HepG2 (cell line): Measurements from ENCODE around the gene NFKB2. TPM values are rescaled to one million over a fixed set of nuclear protein-coding genes. Genes with fewer than 3 reads are reported as not detected.

Experiments used
- ATF7 ChIP-seq, 2 experiments: fragments of 450-650 bp in 1 of 2; sonication (generic) in 1 of 2; formaldehyde crosslinking in 1 of 2; IDR thresholded peaks; 2 replicates each; pipeline versions ENCODE4 v1.4.0 to v1.6.1; 2016 to 2020; ENCODE audit warnings: antibody characterized with exemption in 1 of 2, mild to moderate bottlenecking in 1 of 2, missing genetic modification reagents in 1 of 2
- HDAC1 ChIP-seq: sonication (generic); formaldehyde crosslinking; IDR thresholded peaks from 2 replicates; pipeline ENCODE4 v1.5.1; 2020; ENCODE audit warnings: mild to moderate bottlenecking, missing genetic modification reagents
- HMGXB4 ChIP-seq, 2 experiments: sonication (generic) in 1 of 2; formaldehyde crosslinking in 1 of 2; IDR thresholded peaks; 2 replicates each; pipeline versions ENCODE4 v1.4.0 to v1.6.1; 2018 to 2020; ENCODE audit warnings: missing genetic modification reagents in 2 of 2, borderline replicate concordance in 1 of 2, low read depth in 1 of 2, mild to moderate bottlenecking in 1 of 2, missing biosample characterization in 1 of 2
- JUND ChIP-seq: sonication (generic); formaldehyde crosslinking; IDR thresholded peaks from 2 replicates; pipeline ENCODE4 v1.8.0; 2022; ENCODE audit warnings: mild to moderate bottlenecking, missing genetic modification reagents
- KDM4B ChIP-seq: sonication (generic); formaldehyde crosslinking; IDR thresholded peaks from 2 replicates; pipeline ENCODE4 v1.4.0; 2020; ENCODE audit warnings: missing genetic modification reagents
- MAZ ChIP-seq, 2 experiments: sonication (generic) in 1 of 2; formaldehyde crosslinking in 1 of 2; IDR thresholded peaks; 2 replicates each; pipeline versions ENCODE4 v1.5.0 to v1.6.1; 2012 to 2020; ENCODE audit warnings: low read depth in 2 of 2, mild to moderate bottlenecking in 2 of 2, borderline replicate concordance in 1 of 2, improper control_type of control experiment in 1 of 2, low read length in 1 of 2, missing genetic modification reagents in 1 of 2, moderate library complexity in 1 of 2
- MXD3 ChIP-seq: IDR thresholded peaks from 2 replicates; pipeline ENCODE4 v1.6.1; 2016; ENCODE audit warnings: mild to moderate bottlenecking, missing biosample characterization, missing genetic modification reagents
- NFRKB ChIP-seq: fragments of 450-650 bp; IDR thresholded peaks from 2 replicates; pipeline ENCODE4 v1.6.1; 2017
- ONECUT2 ChIP-seq: sonication (generic); formaldehyde crosslinking; IDR thresholded peaks from 2 replicates; pipeline ENCODE4 v1.4.0; 2020; ENCODE audit warnings: missing genetic modification reagents
- TOE1 ChIP-seq: sonication (generic); formaldehyde crosslinking; IDR thresholded peaks from 2 replicates; pipeline ENCODE4 v1.4.0; 2020; ENCODE audit warnings: mild to moderate bottlenecking, missing genetic modification reagents
- TP53 ChIP-seq: sonication (generic); formaldehyde crosslinking; conservative IDR thresholded peaks from 2 replicates; pipeline ENCODE4 v1.4.0; 2020; ENCODE audit warnings: missing genetic modification reagents
- ZFP37 ChIP-seq: sonication (generic); formaldehyde crosslinking; IDR thresholded peaks from 2 replicates; pipeline ENCODE4 v1.4.0; 2020; ENCODE audit warnings: missing genetic modification reagents, borderline replicate concordance
- ZGPAT ChIP-seq: IDR thresholded peaks from 2 replicates; pipeline ENCODE4 v1.6.1; 2016; ENCODE audit warnings: mild to moderate bottlenecking
- ZNF18 ChIP-seq: sonication (generic); formaldehyde crosslinking; IDR thresholded peaks from 2 replicates; pipeline ENCODE4 v1.8.0; 2022; ENCODE audit warnings: mild to moderate bottlenecking, missing genetic modification reagents; ENCODE audit not compliant: insufficient replicate concordance
- ZNF547 ChIP-seq: sonication (generic); formaldehyde crosslinking; IDR thresholded peaks from 2 replicates; pipeline ENCODE4 v1.5.1; 2020; ENCODE audit warnings: mild to moderate bottlenecking, missing genetic modification reagents
- ZNF563 ChIP-seq: sonication (generic); formaldehyde crosslinking; IDR thresholded peaks from 2 replicates; pipeline ENCODE4 v1.8.0; 2022; ENCODE audit warnings: mild to moderate bottlenecking, moderate library complexity, missing genetic modification reagents
- ZNF770 ChIP-seq: sonication (generic); formaldehyde crosslinking; IDR thresholded peaks from 2 replicates; pipeline ENCODE4 v1.5.0; 2020; ENCODE audit warnings: mild to moderate bottlenecking, missing genetic modification reagents
- ZNF788 ChIP-seq: sonication (generic); formaldehyde crosslinking; IDR thresholded peaks from 2 replicates; pipeline ENCODE4 v1.5.0; 2020; ENCODE audit warnings: mild to moderate bottlenecking, missing genetic modification reagents, borderline replicate concordance
- polyA plus RNA-seq, 8 experiments: library from polyadenylated mRNA; depleted of rRNA in 3 of 8; stranded (reverse) in 7 of 8; unstranded in 1 of 8; fragments of >200 nt; fragmentation: Illumina TruSeq in 4 of 8; extraction: Trizol in 4 of 8; gene quantifications; 2 replicates each; pipeline versions ENCODE4 v1.2.1 to v1.2.3, GENCODE V29; 2011 to 2016; ENCODE audit warnings: low read depth in 4 of 8, missing spikeins in 1 of 8, mixed read lengths in 1 of 8; ENCODE audit not compliant: insufficient read depth in 1 of 8
- total RNA-seq, 5 experiments: library from RNA; depleted of rRNA; stranded (reverse); fragments of >200 nt; fragmentation: Illumina TruSeq; extraction: Trizol; gene quantifications; 2 replicates each; pipeline ENCODE4 v1.2.3, GENCODE V29; 2016; ENCODE audit warnings: low read depth in 1 of 5

Gene NFKB2
- total and polyA plus RNA-seq, 2 of the 13 experiments (the other 11 are each of a cell fraction or from before 2014, with no cell fraction given) = 7.7 to 12.5 TPM

GRCh38 chr10:102394079-102394800, 1.3 kb upstream of the NFKB2 start (continued):
- TF ChIP-seq ZNF18 (peak; percentile 70), ATF7 (IDR thresholded peaks at IDR 0.05) (no peak), ATF7 (CRISPR knock-in tag; IDR thresholded peaks at IDR 0.05) (no peak), JUND (CRISPR knock-in tag) (no peak), MAZ (IDR thresholded peaks at IDR 0.05; ENCODE audit: borderline replicate concordance, low read depth, low read length) (peak; percentile 88), MAZ (CRISPR knock-in tag; IDR thresholded peaks at IDR 0.05; ENCODE audit: low read depth) (no peak; the same call in none of the 2 replicates), ZNF788 (CRISPR knock-in tag) (peak; percentile 11; the same call in 1 of the 2 replicates), ZNF547 (no peak; the same call in 1 of the 2 replicates), ZNF563 (CRISPR knock-in tag) (peak; percentile 56; the same call in 1 of the 2 replicates), ZGPAT (CRISPR knock-in tag) (peak; percentile 88; the same call in 1 of the 2 replicates), ZFP37 (CRISPR knock-in tag) (no peak), NFRKB (no peak), ZNF770 (CRISPR knock-in tag) (peak; percentile 49; the same call in 1 of the 2 replicates), KDM4B (CRISPR knock-in tag) (0 out of 2 replicates have a peak, but pooled peaks have one; percentile 13), MXD3 (CRISPR knock-in tag) (peak; percentile 81; the same call in 1 of the 2 replicates), TP53 (CRISPR knock-in tag) (peak; percentile 14; the same call in 1 of the 2 replicates), ONECUT2 (CRISPR knock-in tag) (no peak), HMGXB4 (CRISPR knock-in tag; IDR thresholded peaks at IDR 0.05; ENCODE audit: borderline replicate concordance in 1 of 2, low read depth in 1 of 2) (peak; percentile 86 to 88; a peak in 3 of 4 replicates), TOE1 (CRISPR knock-in tag) (0 out of 2 replicates have a peak, but pooled peaks have one; percentile 36), HDAC1 (CRISPR knock-in tag) (peak; percentile 96)
